Activated CD4-positive, alpha-beta T cell treated with anti-CD3 and anti-CD28 coated beads, Interleukin-10, Interleukin-2, amounts not matched to agents 100 ng/mL and 50 ng/mL, durations not matched to agents 16 hours and 8 hours (primary cell): ENCODE measurements around the gene CCDC187.

Experiments
- DNase-seq: peaks from one replicate; pipeline ENCODE4 v3.0.0-alpha.2; 2020

The CCDC187 gene

DNA sequence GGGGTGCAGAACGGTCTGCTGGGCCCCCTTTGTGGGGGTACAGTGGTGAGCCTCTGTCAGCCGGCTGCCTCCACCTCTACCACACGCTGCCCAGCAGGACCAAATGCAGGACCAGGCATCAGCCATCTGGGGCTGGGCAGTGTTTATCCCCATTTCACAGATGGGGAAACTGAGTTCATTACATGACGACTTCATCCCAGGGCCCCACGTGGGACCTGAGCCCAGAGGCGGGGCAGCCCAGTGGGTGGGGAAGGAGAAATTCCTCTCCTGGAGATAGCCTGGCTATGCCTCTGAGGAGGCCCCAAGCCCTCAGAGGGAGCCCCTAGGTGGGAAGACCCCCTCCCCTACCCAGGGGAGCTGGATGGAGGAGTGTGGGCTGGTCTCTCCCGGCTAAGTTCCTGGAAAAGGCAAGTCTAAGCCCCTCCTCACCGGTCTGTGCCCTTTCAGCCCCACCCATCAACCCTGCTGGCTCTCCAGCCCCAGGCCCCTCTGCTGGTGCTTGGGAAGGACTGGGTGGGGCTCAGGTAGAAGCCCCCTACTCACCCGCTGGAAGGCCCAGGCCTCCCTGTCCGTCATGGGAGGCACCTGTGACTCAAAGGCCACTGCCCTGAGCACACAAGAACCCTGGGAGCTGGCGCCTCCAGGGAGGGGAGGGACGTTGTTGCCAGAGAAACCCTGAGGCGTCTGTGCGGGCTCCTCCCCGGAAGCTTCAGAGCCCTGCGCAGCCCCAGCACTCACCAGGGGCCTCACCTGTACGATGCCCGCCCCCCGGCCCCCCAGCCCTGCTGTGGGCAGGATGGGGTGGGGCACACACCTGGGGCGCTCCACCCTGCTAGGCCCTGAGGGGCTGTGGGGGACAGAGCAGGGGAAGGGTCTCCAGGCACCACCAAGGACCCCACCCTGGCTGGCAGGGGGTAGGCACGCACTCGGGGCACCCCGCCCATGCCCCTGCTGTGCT lies 7.4 kb upstream of the CCDC187 start:
- no peak for DNase-seq

DNA sequence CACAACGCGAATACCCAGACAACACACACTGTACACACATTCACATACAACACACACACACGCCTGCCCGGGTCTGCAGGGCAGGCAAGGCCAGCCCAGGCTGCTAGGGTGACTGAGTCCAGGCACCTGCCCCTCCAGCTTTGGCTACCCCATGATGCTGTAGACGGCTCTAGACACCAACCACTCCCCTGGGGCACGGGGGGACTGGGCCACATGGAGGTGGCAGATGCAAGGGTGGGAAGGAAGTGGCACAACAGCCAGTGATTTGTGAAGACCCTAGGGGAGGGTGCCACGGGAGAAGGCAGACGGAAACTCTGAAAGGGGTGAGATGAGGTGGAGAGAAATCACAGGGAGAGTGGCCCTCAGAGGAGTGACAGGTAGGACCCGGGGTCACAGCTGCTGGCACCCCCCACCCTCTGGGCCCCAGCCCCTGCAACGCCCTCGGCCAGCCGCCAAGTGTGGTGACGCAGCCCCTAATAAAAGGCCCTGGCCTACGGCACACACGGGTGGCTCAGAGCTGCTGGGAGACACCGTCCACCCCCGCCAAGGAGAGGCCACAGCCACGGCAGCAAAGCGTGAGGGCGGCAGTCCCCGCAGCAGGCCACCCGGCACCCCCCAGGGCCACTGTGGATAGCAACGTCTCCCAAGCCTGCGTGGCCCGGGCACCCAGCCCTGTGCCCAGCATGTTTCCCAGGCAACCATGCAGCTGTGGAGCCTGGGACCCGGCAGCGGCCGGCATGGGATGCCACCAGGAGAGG lies 6.6 kb upstream of the CCDC187 start:
- DNase-seq, result no peak

DNA sequence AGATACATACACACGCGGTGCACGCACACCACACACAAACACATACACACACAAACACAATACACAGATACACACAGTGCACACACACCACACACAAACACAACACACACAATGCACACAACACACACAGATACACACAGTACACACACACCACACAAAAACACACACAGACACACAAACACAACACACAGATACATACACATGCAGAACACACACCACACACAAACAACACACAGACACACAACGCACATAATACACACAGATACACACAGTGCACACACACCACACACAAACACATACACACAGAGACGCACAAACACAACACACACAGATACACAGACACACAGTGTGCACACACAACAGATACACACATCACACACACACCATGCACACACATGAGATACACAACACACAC lies 5.9 kb upstream of the CCDC187 start:
- DNase-seq, result no peak

DNA sequence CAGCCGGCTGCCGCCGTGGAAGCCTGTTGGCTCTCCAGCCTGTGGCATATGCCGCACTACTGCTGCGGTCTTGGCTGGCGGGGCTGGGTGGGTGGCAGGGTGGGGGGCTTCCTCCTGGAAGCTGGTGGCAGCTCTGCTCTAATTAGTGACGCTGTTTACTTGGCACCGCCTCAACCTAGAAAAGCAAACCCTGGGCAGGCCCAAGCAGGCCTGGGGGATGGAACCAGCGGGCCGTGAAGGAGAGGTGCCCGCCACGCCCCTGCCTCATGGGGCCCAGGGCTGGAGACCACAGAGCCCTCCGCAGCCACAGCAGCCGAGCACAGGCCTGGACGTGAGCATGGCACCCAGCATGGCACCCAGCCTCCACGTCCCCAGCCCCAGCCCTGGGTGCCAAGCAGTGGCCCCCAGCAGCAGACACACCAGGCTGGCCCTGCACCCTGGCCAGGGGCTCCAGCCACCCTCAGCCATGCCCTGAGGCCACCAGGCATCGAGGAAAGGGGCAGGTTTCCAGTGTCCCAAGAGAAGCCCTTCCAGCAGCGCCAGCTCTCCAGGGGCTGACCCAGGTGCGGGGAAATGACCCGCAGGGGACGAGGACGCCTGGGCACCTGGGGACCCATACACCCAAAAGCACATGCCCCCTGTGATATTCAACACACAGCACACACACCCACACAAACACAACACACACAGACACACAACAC lies 5.4 kb upstream of the CCDC187 start:
- no peak for DNase-seq

DNA sequence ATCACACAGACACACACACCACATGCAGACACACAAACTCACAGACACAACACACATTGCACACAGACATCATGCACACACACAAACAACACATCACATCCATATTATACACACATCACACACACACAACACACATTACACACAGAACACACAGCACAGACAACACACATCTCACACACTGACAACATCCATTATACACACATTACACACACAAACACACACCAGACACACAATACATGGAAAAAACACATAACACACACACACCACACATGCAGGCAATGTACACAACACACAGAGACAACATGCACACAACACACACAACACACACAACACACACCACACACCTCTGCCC lies 4.8 kb upstream of the CCDC187 start:
- no peak for DNase-seq

DNA sequence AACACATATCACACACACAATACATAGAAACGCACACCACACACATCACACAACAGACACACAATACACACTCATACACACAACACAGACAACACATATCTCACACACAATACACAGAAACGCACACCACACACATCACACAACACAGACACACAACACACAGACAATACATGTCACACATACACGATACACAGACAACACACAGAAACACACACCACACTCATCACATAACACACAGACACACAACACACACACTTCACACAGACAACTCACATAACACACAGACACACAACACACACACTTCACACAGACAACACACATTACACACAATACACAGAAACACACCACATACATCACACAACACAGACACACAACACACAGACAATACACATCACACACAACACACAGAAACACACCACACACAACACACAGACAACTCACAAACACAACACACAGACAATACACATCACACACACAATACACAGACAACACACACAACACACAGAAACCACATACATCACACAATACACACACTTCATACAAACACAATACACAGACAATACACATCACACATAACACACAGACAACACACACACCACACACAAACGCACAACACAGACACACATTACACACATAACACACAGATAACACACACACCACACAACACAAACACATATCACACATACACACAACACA lies 4.3 kb upstream of the CCDC187 start:
- no peak for DNase-seq

DNA sequence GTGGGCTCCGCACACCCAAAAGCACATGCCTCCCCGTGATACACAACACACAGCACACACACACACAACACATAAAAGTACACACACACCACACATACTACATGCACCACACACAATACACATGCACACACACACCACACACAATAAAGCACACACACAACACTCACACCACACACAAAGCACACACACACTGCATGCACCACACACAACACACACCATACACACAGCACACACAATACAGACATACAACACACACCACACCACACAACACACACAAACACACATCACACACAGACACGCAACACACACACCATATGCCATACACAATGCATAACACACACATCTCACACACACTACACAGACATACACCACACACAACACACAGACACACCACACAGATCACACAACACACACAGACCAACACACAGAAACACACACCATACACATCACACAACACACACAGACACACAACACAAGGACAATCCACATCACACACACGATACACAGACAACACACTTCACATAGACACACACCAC lies 3.4 kb upstream of the CCDC187 start:
- DNase-seq, result no peak

DNA sequence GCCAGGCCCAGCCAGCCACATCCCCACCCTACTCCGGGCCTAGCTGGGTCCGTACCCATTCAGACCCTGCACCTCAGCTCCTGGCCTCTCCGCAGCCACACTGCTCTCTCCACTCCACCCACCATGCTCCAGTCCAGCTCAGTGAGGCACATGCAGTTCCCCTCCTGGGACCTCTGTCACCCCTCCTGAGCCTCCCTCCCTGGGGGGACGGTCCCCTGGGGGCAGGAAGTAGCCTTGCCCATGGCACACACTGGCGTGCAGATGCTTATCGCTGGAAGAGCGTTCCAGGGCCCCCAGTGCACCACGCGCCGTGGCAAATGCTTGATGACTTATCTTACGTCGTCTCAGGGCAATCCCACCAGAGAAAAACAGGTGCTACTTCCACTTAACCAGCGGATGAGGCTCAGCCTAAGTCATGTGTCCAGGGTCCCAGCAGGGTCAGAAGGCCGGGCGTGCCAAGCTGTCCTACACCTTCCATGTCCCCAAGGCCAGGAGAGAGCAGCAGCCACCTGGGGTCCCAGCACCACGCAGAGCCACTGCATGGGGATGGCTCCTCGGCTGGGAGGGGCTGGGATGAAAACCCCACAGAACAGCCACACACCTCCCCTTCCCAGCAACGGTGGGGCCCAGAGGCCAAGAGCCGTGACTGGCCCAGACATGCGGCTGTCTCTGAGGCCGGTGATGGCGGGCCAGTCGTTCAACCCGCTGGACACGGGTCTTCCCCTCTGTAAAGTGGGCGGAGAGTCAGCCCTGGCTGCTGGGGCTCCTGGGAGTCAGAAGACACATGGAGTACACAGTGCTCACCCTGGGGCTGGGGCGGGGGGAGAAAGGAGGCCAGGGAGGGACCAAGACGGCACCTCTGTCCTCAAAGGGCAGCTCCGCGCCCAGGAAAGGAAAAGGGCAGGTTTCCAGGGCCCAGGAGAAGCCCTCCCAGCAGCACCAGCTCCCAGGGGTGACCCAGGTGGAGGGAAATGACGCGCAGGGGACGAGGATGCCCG lies 2.6 kb upstream of the CCDC187 start:
- no peak for DNase-seq

DNA sequence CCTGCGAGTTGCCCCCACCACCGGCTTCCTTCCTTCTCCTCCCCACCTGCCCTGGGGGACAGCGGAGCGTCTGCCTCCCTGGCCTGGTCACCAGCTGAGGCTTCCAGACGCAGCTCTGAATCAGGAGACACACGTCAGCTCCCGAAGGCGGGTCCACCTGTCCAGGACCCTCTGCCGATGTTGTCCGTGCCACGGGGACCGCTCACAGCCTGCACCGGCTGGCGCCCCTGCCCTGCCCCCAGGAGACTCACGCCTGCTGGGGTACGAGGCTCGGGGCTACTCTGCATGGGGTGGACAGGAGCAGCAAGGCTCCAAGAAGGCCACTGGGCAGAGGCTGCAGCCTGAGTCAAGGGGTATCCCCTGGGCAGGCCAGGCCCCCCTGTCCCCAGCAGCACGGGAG lies 1.9 kb upstream of the CCDC187 start:
- no peak for DNase-seq

DNA sequence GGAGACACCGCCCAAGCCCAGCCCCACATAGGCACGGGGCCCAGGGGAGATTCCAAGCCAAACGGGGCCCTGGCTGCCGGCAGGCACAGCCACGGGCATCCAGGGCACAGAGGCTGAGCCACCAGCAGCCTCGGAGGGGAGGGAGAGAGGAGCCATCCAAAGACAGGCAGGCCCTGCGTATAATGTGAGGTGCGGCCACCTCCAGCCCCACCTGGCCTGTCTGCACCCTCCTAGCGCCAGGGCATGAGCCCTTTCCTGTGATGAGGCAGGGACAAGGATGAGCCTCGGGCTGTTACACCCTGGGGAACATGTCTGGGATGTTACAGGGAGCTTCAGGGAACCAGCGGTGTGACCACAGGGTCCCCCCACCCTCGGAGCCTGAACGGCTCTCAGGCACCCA lies 1.1 kb upstream of the CCDC187 start:
- DNase-seq, result no peak

DNA sequence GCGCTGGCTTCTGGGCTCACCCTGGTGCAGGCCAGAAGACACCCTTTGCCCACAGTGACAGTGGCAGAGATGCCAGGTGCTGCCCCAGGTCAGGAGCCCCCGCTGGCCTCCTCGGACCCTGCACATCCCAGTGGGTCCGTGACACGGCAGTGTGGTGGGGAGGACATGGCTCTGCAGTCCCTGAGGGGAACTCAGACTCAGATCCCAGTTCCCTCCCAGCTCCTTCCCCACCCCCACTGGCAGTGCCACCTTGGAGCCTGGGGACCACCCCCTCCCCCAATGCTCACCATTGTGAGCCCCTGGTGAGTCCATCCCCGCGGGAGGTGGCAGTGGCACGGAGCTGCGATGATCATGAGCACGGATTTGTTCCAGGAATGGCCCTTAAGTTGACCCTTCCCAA lies 562 bp upstream of the CCDC187 start:
- no peak for DNase-seq

DNA sequence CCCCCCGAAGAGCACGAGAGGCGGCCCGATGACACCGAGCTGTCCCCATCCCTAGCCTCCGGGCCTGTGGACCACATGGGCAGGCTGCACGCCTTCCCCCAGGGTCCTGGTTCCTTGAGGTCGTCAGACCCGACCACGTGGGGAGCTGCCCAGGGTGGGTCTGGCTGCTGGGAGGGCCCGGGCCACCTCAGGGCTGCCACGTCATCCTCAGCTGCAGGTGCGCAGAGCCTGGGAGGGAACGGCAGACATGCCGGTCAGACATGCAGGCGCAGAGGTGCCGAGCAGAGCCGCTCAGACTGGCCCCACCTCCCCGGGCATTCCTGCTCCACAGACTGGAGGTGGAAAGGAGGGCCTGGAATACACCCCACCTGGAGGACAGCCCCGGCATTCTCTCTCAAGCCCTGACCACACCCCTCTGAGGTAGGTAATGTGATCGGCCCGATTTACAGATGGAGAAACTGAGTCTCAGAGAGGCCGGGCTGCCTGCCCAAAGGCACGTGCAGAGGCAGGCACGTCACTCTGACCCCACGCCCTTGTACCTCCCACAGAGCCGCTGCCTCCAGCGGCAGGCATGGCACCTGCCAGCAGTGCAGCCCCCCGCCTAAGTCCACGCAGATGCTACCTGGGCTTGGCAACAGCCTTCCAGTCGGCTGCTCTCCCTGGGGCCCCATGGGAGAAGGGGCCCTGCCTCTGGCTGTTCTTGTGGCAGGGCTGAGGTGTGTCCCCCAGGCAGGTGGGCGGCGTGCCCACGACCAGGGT lies 649 bp downstream of the CCDC187 start:
- no peak for DNase-seq

DNA sequence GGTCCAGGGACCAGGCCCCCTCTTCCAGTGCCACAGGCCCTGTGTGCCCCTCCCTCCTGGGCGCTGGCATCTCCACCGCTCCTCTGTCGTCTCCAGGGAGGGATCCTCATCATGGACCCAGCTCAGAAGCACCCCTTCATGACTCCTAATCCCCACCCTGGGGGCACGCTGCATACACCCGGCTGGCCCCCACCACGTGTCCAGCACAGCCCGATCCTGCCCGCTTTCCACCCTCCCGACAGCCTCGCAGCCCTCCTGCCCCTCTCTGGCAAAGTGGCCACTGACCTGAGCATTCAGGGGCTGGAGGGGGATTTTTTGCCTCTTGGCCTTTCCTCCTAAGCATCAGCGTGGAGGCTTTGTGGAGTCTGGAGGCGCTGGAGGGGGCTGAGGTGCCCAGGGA lies 1.4 kb downstream of the CCDC187 start:
- DNase-seq, result no peak

DNA sequence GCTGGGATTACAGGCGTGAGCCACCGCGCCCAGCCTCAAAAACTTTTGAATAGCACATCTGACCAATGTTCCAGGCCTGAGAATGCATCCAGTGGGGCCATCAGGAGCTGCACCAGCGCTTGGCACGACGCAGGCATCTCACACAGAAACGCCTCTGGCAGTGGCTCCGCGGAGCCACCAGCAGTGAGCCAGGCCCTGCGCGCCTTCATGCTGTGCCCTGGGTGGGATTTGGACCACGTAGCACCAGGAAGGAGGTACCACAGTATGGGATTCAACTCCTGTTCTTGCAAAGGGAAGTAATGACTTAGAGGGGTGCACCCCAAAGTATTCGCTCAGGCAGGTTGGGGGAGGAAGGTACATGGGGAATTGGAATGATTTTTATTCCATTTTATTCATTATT lies 3.0 kb downstream of the CCDC187 start:
- no peak for DNase-seq

DNA sequence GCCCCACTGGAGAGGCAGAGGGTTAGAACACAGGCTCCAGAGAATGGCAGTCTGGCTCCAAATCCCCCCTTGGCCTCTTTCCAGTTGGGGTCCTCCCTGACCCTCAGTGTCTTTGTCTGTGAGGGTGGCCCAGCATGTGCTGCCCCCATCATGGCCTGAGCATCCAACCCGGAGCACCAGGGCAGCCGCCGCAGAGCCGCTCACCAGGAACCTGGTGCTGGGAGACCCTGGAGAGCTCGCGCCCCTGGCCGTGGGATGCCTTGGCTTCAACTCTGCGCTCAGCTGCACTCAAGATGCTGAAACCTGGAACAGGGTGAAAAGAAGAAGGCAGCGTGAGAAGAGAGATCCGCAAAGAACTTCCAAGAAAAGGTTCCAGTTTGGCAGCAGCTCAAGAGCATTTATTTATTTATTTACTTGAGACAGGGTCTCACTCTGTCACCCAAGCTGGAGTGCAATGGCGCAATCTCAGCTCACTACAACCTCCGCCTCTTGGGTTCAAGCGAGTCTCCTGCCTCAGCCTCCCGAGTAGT lies 3.8 kb downstream of the CCDC187 start:
- DNase-seq, result no peak

DNA sequence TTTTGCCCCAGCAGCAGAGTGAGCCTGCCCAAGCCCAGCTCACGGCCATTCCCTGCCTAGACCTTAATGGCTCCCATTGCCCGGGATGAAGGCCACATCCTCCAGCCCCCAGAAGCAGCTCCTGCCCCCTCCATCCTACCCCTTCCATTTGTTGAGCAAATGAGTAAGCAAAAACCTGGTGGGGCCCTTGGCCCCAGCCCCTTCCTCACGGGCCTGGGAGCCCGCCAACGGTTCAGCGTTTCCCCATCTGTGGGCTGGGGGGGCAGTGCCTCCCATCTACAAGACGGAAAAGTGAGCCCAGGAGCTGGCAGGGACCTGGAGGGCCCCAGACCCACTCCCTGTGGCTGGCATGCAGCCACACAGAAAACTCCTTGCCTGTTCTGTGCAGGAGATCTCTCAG lies 4.4 kb downstream of the CCDC187 start:
- no peak for DNase-seq

DNA sequence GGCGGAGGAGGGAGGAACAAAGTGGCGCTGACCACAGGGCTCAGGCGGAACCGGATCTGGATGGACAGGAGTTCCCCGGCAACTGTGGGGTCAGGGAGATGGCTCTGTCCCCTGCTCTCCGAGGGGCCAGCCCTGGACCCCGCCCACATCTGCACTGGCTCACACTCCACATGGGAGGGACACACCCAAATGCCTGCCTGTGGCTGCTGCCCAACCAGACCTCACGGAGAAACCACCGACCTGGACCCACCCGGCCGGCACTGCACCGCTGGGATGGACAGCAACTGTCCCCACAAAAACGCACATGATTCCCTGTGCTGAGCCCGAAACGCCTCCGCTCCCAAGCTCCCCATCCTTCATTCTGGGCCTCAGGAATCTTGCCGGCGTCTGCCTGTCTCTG lies 4.8 kb downstream of the CCDC187 start:
- no peak for DNase-seq

DNA sequence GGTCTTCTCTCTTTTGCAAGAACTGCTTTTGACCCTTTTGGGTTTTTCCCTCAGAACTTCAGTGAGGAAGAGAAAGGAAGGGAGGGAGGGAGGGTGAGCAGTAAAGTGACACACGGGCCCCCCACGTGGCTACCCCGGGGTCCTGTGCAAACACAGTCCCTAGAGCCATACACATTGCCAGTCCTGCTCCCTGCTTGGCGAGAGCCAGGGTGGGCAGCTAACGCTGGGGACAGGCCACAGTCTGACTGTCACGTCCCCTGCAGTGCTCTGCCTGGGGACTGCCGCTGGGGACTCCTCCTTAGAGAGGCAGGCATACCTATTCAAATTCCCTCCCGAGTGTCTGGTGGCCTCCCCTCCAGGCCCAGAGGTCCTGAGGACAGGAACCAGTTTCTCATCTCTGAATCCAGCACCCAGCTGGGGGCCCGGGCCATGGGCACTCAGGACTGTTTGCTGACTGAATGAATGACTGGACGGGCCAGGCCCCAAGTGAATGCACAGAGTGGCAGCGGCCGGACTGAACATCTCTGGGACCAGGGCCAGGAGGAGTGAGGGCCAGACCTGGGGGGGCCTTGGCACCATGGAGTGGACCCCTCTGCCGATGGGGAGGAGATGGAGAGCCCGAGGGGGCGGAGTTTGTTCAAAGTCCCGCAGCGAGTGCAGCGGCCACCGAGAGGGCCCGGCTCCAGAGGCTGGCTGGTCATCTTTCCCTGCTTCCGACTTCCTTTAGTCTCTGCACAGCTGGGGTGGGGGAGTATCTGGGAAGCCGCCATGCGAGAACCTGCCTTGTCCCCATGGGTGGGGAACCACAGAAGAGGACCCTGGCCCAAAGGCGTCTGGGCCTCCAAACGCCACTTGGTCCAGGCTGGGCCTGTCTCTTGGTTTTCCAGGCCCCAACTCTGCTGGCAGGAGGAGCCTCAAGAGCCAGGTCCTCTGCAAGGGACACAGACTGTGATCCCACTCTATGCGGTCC lies 5.8 kb downstream of the CCDC187 start:
- no peak for DNase-seq

DNA sequence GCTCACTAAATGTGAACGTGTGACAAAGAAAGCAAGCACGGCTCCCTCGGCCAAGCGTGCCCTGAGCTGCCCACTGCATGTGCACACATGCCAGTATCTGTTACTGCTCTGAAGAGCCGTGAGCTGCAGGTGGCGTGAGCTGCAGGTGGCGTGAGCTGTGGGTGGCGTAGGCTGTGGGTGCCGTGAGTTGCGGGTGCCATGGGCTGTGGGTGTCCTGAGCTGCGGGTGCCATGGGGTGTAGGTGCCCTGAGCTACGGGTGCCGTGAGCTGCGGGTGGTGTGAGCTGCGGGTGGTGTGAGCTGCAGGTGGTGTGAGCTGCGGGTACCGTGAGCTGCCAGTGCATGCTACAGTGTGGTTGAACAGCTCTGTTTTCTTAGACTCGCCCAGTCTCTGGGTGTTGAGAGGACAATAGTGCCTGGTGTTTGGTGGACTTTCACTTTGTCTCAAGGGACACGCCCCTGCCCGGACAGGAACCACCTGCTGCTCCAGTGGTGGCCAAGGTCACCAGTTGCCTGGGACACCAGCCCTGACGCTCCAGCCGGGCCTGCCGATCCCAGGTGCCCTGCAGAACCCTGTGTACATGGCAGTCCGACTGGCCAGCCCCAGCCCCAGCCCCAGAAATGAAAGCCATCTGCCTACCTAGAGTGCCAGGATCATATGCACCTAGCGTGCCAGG lies 6.7 kb downstream of the CCDC187 start:
- DNase-seq, result no peak
